T-helper 1 cell treated with Interleukin-12 subunit alpha and Interleukin-12 subunit beta and Interleukin-4 antibody, amounts not matched to agents 30 ng/mL and 1 ng/mL, for 36 hours (primary cell): ENCODE measurements around the gene TEAD1. TPM values are rescaled to one million over a fixed set of nuclear protein-coding genes. Genes with fewer than 3 reads are reported as not detected.
"Not testable (repeated sequence)": the region's sequence is repeated elsewhere in the genome, so short reads cannot be mapped to it uniquely, and the experiment has no call there.

Experiments
- intact Hi-C: fragments of 100-400 bp; cut with micrococcal nuclease; formaldehyde crosslinking; loops from one replicate; pipeline ENCODE4 v1.15.1; 2024
- total RNA-seq: library from RNA; stranded (reverse); gene quantifications from 2 replicates; pipeline ENCODE4 v1.2.3, GENCODE V29; 2022

Gene TEAD1
- total RNA-seq, 1 donor from 2014 or later = 0.25 TPM

DNA sequence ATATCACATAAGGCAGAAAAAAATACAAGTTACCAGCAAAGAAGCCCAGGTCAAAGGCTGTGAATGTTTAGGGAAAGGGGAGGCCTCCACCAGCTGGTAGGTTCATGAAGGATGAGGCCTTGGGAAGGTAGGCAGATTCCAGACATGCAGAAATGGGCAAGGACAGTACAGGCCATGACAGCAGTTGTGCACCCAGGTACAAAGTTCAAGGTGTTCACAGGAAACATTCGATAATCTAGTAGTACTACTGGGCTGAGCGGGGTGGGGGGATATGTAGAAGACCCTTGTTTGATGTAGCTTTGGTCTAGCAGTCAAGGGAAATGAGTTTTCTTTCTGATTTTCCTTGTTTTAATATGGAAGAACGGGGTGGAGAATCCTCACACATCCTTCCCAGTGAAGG, 182.1 kb downstream of the TEAD1 start:
- intact Hi-C loops = no loop called here

DNA sequence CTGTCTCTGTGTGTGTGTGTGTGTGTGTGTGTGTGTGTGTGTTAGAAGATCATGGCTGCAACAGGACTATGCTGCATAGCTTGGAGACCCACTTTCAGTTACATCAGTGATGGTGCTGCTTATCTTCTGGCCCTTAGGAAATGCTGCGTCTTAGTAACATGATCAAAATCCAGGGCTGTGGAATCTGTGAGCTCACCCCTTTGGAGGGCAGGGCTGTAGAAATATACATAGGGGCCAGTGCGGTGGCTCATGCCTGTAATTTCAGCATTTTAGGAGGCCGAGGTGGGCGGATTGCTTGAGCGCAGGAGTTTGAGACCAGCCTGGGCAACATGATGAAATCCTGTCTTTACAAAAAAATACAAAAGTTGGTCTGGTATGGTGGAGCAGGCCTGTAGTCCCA, 183.4 kb downstream of the TEAD1 start:
- intact Hi-C loops = no loop called here

DNA sequence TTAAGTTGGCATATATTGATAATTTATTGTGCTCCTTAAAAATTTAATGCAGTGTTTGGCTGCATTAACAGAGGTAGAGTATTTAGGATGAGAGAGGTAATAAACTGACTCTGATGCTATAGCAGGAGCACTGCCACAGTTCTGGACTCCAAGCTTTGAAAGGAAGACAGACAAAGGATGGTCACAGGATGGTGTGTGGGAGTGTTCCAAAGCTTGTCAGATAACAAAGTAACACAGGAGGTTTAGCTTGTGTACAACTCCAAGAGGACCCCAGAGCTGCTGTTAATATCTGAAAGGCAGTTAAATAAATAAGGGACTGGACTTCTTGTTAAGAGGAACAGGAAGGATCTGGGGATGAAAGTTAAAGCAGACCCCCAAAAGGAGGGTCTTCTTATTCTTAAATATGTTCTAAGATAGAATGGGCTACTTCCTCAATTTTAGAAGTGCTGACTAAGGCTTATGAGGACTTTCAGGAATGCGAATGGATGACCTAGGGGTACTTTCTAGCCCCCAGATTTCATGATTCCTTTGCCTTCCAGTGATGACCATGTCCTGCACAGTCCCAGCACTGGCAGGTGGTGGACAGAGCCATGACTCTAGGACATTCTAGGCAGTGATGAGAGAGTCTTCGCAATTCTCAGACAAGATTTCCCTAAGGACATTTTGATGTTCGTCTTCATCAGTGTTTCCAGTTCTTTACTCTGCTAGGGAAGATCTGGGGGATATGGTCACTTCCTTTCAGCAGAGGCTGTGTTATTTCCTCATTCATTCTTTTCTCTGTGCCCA, 185.8 kb downstream of the TEAD1 start:
- intact Hi-C loops = no loop called here

DNA sequence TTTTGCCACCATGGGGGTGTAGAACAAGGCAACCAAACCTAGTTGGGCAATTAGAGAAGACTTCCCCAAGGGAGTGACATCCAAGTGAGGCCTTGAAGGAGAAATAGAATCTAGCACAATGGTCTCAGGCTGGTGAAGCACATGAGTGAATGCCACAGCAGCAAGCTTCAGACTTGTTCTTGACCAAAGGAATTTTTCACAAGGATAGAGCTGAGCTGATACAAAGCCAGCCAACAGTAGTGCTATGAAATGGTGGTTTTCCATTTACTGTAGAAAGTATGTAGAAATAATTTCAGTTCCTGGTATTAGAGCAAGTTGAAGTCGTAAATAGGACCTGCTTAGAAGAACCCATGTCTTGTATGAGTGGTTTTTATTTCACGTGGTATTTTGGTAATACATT, 186.6 kb downstream of the TEAD1 start:
- intact Hi-C loops = no loop called here

DNA sequence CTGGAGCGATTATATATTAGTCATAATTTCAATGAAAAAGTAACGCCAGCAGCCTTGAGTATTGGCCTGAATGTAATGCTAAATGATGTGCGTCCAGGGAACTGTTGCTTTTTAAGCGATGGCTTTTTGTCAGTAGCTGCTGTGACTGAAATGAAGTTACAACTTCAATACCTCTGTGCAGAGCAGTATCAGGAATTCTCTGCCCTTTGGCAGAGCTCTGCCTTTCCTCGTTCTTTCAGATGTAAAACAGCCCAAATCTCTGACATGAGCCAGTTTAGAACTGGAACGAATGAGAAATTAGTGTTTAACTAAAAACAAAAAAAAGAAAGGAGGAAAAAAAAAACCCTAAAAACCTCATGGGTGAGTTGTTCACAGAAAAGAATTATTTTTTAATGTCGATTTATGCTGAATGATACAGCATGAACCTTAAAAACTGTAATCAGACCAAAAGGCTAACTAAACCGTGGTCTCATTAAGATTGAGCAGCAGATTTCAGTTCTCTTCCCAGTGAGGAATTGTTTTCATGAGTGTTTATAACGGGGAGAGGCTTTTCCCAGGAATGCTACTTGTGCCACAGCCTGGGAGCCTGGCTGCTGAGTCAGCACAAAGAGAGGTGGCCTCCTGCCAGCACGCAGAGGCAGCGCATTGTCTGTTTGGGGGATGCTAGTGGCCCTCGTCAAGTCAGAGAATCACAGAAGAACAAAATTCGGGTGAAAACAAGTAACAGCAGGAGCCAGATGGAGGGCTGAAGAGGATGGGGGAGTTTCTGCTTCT, 188.7 kb downstream of the TEAD1 start:
- intact Hi-C loops = no loop called here

DNA sequence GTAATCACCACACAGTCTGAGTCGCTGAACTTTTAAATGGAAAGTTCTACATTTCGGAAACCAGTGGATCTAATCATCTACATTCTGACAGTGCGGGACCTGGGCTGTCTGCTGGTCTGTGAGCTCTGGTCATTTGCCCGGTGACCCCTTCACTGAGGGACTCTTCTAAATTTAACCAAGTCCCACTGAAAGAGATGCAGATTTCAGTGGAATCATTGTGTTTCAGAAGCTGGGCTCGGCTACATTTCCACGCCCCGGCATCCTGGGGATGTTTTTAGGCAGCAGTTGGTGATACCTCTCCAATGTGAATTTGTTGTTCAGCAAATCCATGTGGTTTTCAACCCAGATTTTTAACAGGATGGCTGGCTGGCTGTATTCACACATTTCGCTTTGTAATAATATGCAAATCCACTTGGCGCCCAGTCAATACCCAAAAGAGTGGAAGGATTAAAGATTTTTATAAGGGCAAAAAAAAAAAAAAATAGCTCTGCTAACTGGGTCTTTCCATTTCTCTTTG, 189.4 kb downstream of the TEAD1 start:
- intact Hi-C loops = no loop called here

DNA sequence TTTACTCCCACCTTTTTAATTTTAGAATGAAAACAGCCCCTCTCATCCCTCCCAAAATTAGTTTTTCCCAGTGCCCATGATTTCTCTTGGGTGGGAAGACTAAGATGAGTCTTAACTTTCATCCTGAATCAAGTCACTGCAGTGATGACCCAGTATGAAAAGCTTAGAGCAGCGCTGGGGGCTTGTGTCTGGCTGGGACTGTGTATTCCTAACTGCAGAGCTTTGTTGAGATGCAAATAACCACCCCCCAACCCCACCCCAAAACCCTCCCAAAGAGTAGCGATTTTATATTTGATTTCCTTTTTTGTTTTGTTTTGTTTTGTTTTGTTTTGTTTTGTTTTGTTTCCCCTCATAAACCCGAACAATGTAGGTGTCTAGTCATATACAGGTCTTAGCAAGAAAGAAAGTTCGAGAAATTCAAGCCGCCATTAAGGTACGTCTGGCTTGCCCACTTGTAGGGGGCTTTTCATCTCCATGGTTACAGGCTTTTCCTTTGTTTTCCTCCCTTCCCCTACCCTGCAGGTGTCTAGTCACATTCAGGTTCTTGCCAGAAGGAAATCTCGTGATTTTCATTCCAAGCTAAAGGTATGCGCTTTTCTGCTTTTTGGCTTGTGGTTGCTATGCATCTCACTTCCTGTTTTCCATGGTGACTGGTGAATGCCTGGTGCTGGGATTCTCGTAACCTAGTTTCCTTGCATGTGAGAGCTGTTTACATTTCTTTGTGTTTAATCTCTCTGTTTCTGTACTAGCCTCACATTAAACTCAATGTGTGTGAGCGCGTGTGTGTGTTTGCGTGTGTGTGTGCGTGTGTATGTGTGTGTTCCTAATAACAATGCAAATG, 190.3 kb downstream of the TEAD1 start:
- intact Hi-C loops = no loop called here

DNA sequence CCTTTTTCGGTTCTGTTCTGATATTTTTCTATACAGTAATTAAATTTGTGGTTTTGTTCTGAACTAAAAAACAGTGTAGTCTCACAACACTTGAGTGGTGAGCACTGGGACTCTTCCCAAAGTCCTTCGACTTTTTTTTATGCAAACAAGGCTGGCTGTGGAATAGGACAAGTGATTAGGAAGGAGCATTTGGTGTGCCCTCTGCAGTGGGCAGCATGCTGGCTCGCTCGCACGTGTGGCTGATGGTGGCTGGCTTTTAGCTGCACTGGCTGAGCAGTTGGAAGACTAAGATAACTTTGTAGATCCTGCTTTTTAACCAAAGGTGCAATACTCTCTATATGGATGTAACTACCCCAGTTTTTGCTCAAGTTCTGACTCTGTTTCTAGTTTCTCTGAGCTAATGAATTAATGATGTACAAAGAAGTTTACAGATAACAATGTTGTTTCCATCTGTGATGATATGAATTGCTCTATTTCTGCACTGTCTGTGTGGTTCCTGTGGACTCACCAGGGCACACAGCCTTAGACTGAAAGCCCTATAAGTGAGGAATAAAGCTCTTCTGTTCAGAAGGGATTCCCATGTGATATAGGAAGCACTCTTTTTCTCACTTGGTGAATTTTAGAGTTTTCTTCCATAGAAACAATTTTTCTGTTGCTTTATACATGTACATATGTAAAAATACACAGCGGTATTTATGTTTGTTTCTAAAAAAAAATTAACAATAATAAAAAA, 191.8 kb downstream of the TEAD1 start:
- intact Hi-C loops = no loop called here

DNA sequence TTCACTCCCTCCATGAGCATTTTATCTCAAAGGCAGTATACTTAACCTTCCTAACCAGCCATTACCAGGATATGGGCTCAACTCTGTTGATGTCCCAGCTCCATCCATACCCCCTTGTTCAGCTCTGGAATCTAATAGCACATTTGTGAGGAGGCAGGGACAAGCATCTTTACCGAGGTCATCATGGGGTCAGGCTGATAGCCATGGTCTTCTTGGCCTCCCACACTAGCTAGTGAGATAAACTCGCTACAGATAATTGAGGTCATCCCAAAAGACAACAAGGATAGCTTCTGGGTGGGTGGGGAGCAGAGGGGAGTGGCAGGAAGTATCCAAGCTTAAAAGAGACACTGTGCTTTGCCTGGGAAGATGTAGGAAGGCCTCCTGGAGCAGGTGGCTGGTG, 193.3 kb downstream of the TEAD1 start:
- intact Hi-C loops = no loop called here

DNA sequence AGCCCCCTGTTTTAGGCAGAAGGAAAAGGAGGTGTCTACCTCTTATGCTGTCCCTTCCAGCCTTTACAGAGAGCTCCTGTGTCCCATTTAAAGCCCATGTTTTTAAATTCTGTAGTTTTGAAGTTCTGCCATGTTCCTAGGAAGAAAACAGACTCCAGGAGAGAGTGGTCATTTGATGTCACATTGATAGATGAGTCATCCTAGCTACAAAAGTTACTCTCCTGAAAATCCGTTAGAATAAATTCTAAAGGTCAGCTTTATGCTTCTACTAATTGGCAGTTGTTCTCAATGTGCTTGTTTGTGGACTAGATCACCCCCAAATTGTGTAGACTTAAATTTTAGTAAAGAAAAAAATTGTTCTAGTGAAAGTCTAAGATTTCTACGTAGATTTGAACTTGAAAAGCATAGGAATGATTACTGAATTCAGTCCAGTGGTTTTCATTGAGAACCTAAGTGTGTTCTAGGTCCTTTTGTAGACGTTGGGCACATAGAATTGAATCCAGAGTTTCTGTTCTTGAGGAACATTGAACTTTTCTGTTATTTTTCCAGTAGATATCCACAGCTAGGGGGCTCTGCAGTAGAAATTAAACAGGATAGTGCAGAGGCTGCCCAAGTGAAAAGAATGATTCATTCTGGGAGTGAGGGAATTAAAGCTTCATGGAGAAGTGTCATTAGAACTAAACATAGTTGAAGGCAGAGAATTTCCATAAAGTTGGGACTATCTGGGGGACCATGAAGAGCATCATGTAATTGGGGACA, 194.3 kb downstream of the TEAD1 start:
- intact Hi-C loops = no loop called here

DNA sequence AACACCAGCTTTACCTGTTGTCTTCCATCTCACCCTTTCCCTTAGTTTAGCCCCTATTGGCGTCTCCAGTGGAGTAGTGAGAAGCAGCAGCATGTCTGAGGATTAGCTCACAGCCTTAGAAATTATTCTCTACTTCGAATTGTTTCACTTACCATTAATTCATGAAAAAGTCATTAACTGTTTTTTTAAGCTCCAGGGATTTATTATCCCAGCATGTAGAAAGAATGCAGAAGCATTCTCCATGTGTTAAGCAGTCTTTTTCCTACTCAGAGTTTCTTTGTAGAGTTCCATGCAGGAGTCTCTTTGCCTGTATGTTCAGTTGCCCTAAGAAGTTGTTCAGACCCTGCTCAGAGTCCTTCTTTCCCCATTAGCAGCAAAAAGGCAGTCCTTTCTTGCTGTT, 197.0 kb downstream of the TEAD1 start:
- intact Hi-C loops = no loop called here

DNA sequence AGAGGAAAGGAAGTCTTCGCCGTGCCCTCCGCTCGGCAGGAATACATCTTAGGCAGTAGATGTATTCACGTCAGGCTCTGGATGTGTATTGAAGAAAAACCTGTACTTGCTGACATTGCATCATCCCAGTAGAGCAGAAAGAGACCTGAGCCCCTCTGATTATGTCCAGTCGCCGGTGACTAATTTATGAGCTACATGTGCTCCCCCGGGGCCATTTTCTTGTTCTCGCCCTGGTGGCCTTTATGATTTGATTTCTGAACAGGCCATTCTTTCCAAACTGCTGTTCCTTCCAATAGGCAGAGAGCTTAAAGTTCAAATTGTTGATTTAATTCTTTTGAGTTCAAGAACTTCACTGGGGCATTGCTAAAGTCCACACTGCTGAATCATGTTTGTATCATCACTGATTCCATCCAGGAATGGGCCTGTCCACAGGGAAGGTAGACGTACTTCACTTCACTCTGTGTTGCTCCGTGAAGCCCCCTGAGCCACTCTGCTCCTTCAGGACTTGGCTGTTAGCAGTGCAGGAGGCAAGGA, 197.6 kb downstream of the TEAD1 start:
- intact Hi-C loops = no loop called here

DNA sequence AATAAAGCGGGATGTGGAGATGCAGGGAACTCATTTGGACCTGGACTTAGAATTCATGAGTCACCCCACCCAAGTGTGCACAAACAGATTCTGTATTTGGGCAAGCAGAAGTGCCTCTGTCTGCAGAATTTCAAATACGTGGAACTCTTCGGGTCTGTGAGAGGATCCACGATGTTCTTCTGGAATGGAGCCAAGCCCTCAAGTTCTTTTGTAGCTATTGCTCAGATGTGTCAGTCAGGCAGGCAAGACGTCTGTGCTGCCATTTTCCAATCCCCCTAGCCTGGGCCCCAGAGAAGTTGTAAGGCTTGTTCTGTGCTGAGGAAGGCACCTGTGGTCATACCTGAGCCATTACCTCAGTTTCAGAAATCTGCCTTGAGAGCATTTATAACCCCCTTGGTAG, 202.1 kb downstream of the TEAD1 start:
- intact Hi-C loops = no loop called here

DNA sequence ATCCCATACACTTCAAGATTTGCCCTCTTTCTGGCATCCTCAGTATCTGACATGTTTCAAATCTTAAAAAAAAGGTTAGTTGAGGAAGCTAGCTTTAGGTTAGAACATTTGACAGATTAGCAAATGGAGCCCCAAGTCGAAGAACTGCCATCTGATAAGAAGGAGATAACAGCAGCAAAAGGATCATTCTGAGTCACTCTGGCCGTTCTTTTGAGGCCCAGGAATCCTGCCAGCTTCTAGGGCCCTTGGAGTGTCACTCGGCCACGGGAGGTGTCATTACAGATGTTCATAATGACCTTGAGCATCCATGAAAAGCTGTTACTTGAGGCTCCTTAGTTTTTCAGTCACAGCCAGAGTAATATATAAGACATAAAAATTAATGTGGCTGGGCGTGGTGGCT, 202.8 kb downstream of the TEAD1 start:
- intact Hi-C loops = no loop called here

DNA sequence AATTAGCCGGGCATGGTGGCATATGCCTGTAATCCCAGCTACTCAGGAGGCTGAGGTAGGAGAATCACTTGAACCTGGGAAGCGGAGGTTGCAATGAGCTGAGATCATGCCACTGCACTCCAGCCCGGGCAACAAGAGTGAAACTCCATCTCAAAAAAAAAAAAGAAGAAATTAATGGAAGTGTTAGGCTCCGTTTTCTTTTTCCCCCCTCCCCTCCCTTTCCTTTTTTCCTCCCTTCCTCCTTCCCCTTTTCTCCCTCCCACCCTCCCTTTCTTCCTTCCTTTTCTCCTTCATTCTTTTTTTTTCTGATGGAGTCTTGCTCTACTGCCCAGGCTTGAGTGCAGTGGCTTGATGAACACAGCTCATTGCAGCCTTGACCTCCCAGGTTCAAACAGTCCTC, 203.3 kb downstream of the TEAD1 start:
- intact Hi-C loops = not testable (repeated sequence)

DNA sequence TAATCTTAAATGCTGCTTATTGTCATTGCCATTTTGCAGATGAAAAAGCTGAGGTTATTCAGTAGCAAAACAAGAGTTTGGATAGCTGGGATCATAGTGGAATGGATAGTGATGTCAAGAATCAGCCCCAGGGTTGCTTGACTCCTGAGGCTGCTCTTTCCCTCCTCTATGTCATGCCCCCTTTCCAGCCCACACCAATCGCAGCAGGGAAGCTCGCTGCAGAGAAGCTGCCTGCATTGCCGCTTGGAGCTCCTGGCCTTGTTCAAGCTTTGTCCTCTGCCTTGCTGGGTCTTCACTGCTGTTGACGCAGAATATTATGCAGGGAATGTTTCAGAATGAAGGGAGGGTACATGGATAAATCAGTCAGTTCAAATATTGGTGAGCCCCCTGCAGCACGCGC, 206.1 kb downstream of the TEAD1 start:
- intact Hi-C loops = no loop called here

DNA sequence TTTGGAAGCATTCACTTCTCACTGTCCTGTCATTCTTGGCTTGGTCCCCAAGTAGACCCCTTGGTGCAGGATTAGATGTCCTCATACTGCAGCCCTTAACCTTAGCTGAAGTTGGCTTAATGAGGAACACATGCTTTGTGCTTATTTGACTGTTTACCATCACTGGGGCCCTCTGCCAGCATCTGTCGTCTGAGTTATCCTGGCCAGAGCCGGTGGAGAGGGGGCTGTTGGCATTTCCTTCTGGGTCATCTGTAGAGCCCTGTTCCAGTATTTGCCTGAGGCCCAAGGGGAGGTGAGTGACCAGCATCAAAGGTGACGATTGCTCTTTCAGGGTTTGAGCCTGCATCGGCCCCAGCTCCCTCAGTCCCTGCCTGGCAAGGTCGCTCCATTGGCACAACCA, 208.4 kb downstream of the TEAD1 start:
- intact Hi-C loops = no loop called here

DNA sequence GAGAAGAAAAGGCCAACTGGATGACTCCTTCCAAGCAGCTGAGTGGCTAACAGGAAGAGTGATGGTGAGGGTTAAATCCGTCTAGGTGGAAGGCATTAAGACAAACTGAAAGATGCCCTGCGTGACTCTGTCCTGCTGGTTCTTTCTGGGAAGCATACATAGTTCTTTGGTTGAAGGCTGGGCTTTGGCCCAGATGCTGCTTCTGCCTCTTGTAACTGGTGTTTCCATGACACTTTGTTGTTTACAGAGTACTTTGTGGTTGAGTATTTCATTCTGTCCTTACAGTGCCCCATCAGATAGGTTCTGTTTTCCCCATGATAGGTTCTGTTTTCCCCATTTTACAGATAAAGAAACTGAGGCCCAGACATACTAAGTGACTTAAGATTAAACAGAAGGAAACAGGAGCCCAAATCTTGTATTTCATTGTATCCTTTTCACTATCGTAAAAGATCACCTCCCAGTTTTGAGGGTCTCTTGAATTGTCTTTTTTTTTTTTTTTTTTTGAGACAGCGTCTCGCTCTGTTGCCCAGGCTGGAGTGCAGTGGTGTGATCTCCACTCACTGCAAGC, 210.6 kb downstream of the TEAD1 start:
- intact Hi-C loops = no loop called here

DNA sequence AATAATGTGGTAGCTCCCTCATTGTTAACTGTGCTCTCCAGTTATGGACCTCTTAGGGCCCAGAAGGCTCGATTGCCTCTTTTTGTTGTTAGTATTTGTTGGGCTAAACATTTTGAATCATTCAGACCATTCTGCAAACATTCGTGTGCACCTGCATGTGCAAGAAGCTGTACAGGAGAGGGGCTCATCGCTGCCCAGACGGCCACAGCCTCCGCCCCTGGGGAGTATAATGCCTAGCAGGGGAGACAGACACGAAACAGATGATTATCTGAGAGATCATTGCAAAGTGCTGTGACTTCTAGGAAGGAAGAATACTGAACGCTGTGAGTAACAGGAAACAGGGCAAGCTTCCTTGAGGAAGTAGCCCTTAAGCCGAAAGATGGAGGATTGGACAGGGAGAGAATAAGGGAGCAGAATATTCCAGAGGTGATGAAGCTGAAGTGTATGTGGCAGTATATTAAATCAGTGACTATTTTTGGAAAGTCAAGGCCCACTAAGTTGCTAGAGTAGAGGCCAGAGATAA, 211.6 kb downstream of the TEAD1 start:
- intact Hi-C loops = no loop called here
